Non-pigmented ciliary epithelial cell (primary cell): ENCODE results near the gene GLB1L3.

Source experiments
- DNase-seq: peaks from one replicate; pipeline ENCODE4 v3.0.0-alpha.2; 2010; ENCODE audit warnings: low read depth

Gene GLB1L3

GRCh38 chr11:134363592-134363991 lies 87.4 kb downstream of the GLB1L3 start:
- no peak for DNase-seq

- no peak for DNase-seq
These were observed 88.1 kb downstream of the GLB1L3 start for GRCh38 chr11:134364261-134364660.

GRCh38 chr11:134365011-134365925 lies 89.1 kb downstream of the GLB1L3 start:
- DNase-seq, result no peak

GRCh38 chr11:134366254-134366653 lies 90.1 kb downstream of the GLB1L3 start:
- DNase-seq, result no peak

- no peak for DNase-seq
These were observed 91.6 kb downstream of the GLB1L3 start for GRCh38 chr11:134367781-134368180.
